ENCODE data around the gene RBM43. TPM values are rescaled to one million over a fixed set of nuclear protein-coding genes. Genes with fewer than 3 reads are reported as not detected.

The RBM43 gene
- total and polyA plus RNA-seq, 2 of the 4 experiments (the other 2 are of a cell fraction), result 1.6 to 3.6 TPM

GRCh38 chr2:151252646-151253045, 9.0 kb downstream of the RBM43 start:
- WGBS, 2 experiments (ENCODE audit: extremely low coverage in 2 of 2, insufficient read length in 1 of 2), result no CpG with 5 or more reads among the region's 1 CpG
- dilution Hi-C loops (cut with HindIII; ENCODE audit: low sequenced_read_pairs, unreplicated experiment), result no loop called here
- peaks cover 18% of the 10 kb centered on the region for H3K4me1 ChIP-seq (ENCODE audit: control insufficient read depth, insufficient read depth, low read length)

More at GRCh38 chr2:151252646-151253045, 9.0 kb downstream of the RBM43 start:
- Histone ChIP-seq H3K27me3 (ENCODE audit: control insufficient read depth, insufficient read depth, low read length) (no peaks in the 10 kb centered on the region), H2BK15ac (ENCODE audit: low read depth, low read length) (0 out of 3 replicates have a peak overlapping the region, but pooled peaks have one; percentile 15), H3K4ac (ENCODE audit: low read depth, low read length) (no peak overlapping the region), H3K56ac (ENCODE audit: extremely low read depth, insufficient read depth, low read length) (no peak overlapping the region), H4K91ac (ENCODE audit: insufficient read depth, low read depth, low read length) (no peak overlapping the region), H2BK5ac (ENCODE audit: low read depth, low read length, poor library complexity, severe bottlenecking) (no peak overlapping the region), H3K14ac (replicated peaks; ENCODE audit: low read depth, low read length) (no peak overlapping the region), H3K9me1 (ENCODE audit: insufficient read depth, low read length) (peaks cover 5% of the 10 kb centered on the region), H3K36me3 (ENCODE audit: control insufficient read depth, insufficient read depth, low read length) (peaks cover 10% of the 10 kb centered on the region), H2BK20ac (ENCODE audit: low read depth, low read length) (no peak overlapping the region), H4K20me1 (ENCODE audit: insufficient read depth, low read length) (no peaks in the 10 kb centered on the region), H2BK120ac (ENCODE audit: low read depth, low read length) (no peak overlapping the region), H2AFZ (replicated peaks; ENCODE audit: low read length, poor library complexity) (no peak overlapping the region), H3K18ac (ENCODE audit: low read depth, low read length) (no peak overlapping the region), H3K9ac (ENCODE audit: low read depth, low read length) (no peak overlapping the region), H4K5ac (ENCODE audit: low read depth, low read length) (no peak overlapping the region), H3K9me3 (ENCODE audit: control insufficient read depth, insufficient read depth, low read length) (peaks cover 4% of the 10 kb centered on the region), H2AK5ac (ENCODE audit: low read depth, low read length) (no peak overlapping the region), H4K8ac (ENCODE audit: low read depth in 2 of 2, low read length in 2 of 2) (no peak overlapping the region), H3K79me1 (ENCODE audit: low read depth in 1 of 2, low read length in 2 of 2) (0 out of 4 replicates have a peak, but pooled peaks cover 0 to 5% of the 10 kb centered on the region in 2 experiments), H3K23ac (ENCODE audit: low read depth, low read length) (no peak overlapping the region), H3K4me2 (ENCODE audit: low read depth, low read length) (no peak overlapping the region), H2AK9ac (replicated peaks; ENCODE audit: low read depth, low read length, poor library complexity) (no peak overlapping the region), H3K27ac (ENCODE audit: insufficient read depth, low read length) (no peak overlapping the region), H3K4me3 (ENCODE audit: insufficient read depth, low read depth, low read length) (no peak overlapping the region)
- TF ChIP-seq CEBPB (IDR thresholded peaks at IDR 0.05; ENCODE audit: low read depth, low read length), result no peak
- TF ChIP-seq POLR2A (IDR thresholded peaks at IDR 0.05; ENCODE audit: low read depth, low read length), result no peak
- ChIA-PET CTCF (no interaction called here), POLR2A (ENCODE audit: unreplicated experiment) (no interaction called here)
- intact Hi-C loops (cut with micrococcal nuclease), result no loop called here
- ATAC-seq (ENCODE audit: low read depth) (no peak), DNase-seq (no peak)
- in situ Hi-C loops (cut with MboI; ENCODE audit: low sequenced_read_pairs), result no loop called here
- no TSS peak for BruUV-seq (replicated peaks)
